Muscle of back (tissue), 11 donors: ENCODE measurements around the gene YOD1. TPM values are rescaled to one million over a fixed set of nuclear protein-coding genes. Genes with fewer than 3 reads are reported as not detected.
"Not testable (repeated sequence)": the region's sequence is repeated elsewhere in the genome, so short reads cannot be mapped to it uniquely, and the experiment has no call there.

Source experiments
- DNase-seq, 3 donors: peaks; one replicate each; pipeline versions ENCODE4 v3.0.0 to v3.0.0-alpha.2; 2013
- polyA plus RNA-seq, 10 donors: library from polyadenylated mRNA; unstranded; fragments of 120-200 nt; gene quantifications; one replicate each; pipeline ENCODE4 v1.2.1, GENCODE V29; 2013; ENCODE audit not compliant: insufficient read length in 10 of 10

The YOD1 gene
- polyA plus RNA-seq, 10 donors = 6.0 to 8.9 (median 7.0) TPM

DNA sequence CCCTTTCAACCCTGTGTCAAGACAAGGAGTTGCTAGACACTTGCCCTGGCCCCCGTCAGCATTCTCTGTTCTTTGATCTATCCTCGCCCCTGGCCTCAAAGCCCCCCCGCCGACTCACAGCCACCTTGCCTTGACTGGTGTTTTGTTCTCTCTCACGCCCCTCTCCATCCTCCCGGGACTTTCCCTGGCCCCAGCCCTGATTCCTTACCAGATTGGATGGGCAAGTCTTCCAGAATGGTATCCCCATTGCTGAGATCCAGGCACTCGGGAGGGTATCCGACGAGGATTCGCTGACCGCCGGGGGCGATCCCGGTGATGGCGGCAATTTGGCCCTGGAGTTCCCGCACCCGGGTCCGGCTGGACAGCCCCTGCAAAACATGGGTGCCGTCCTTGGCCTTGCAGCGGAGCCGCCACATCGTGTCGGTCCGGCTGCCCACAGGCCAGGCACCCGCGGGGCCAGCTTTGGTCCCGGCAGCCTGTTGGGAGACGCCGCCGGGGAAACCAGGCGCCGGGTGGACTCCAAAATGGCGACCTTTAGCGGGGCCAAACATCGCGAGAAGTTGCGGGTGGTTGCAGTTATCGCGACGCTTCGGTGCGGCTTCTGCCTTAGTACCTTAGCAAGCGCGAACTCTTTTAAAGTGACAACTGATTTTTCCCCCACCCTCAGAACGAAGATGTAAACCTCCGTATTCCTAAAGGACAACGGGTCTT is 373 bp downstream of the YOD1 start:
- peak; percentile 90 to 97 (median 95) for DNase-seq

DNA sequence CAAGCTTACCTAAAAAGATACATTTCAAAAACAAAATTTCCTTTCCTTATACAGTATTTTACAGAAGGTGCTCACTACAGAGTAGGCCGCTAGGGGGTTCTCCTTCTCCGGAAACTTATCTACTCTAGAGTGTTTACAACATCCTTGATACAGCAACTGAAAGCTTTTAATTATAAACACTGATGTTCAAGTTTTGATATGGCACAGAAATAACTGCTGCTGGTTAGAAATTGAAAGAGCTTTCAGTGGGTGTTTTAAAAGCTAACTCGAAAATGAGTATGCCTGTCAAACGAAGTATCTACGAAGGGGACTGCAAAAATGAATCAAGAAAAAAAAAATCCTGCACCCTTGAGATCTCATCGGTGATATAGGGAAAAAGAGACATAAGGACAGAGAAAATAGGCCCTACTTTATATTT is 1.0 kb downstream of the YOD1 start:
- peak; percentile 39 to 72 (median 49) for DNase-seq

DNA sequence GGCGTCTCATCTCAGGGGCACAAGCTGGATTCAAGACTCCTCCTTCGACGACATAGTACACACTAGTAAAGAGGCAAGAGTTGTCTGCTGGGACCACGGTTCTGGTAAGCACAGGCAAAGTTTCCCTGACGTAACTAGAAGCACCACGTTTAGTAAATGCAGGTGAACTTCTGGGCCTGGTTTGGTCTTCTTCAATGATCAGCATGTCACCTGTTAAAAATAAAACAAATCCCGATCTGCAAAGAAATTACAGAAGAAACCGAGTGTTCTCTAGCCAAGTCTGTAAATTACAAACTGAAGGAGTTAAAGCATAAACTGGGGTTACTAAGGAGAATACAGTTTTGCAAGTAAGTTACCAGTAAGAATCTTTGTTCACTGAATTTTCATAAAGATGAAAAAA is 1.5 kb downstream of the YOD1 start:
- DNase-seq = no peak

DNA sequence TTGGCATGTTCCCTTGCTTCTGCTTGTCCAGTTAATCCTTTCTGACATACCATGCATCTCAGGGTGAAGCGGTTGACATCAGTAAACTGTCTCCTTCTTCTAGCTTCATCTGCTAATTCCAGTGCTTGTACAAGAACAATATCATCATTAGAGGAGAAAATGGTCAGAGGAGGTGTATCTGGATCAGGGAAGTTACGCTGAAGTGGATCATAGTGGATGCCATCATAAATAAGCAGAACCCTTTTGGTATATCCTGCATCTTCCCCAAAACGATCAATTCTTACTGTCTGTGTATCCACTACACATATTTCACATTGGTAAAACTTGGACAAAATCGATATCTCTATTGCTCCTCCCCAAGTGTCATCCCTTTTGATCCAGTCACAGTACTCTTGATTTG is 2.0 kb downstream of the YOD1 start:
- DNase-seq = no peak

DNA sequence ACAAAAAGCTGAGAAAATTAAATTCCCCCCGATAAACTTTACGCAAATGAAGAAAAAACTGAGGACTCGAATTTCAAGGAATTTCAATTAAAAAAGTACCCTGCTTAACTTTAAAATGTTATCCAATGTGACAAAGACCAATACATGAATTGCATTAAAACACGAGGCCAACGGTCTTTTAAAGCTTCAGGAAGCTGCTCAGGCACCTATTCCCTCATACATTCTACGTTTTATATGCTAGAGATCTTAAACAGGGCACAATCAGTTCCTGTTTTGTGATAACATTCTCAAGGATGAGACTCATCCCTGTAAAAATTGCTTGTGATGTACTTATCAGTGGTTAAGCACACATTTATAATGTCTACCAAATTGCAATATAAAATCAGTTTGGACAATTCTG is 3.0 kb downstream of the YOD1 start:
- DNase-seq = no peak

DNA sequence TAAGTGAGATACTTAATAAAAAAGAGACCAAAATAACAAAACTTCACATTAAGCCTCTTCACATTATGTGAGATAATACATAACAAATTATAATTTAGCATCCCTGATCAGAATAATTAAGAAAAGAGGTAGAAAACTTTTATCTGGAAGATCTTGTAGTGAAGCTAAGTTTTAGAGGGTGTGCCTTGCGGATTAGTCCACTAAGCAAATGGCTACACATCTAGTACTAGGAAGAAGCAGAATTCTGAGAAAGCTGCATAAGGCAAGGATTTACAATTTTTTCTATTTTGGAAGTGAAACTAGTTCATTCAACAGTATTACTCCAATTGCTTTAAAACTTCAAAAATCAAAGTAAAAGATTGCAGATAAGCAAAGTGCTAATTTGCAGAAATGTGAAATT is 3.5 kb downstream of the YOD1 start:
- DNase-seq = no peak

DNA sequence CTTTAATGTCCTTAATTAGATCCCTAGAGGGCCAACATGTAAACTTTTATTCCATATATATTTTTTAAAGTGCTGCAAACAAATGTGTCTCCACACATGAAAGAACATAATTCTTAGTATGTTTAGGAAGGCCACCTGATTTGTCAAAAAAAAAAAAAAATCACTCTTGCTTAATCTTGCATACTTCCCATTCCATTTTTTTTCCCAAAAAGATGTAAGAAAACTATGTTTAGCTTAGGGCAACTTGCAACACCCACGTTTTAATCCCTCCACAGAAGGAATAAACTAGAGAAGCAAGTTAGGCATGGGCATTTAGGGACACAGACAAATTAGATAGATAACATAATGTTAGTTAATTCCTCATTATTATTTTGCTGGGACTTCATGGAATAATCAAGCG is 5.6 kb downstream of the YOD1 start:
- DNase-seq = no peak

DNA sequence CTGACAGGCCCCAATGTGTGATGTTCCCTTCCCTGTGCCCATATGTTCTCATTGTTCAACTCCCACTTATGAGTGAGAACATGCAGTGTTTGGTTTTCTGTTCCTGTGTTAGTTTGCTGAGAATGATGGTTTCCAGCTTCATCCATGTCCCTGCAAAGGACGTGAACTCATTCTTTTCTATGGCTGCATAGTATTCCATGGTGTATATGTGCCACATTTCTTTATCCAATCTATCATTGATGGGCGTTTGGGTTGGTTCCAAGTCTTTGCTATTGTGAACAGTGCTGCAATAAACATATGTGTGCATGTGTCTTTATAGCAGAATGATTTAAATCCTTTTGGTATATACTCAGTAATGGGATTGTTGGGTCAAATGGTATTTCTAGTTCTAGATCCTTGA is 9.6 kb downstream of the YOD1 start:
- not testable (repeated sequence) for DNase-seq

DNA sequence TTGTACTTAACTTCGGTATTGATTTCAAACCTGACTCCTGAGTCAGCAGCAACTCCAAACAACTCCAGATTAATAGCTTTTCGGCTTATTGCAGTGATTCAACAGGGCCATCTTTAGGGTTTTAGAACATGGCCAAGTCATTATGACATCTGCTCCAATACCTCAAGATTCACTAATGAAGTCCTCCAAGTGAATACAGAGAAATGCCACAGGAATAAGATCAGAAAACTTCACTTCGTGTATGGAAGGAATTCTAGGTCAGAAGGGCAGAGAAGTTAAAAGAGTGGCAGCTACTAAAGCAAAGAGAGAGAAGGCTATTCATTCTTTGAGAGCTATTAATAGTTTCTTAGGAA is 10.9 kb downstream of the YOD1 start:
- no peak for DNase-seq

DNA sequence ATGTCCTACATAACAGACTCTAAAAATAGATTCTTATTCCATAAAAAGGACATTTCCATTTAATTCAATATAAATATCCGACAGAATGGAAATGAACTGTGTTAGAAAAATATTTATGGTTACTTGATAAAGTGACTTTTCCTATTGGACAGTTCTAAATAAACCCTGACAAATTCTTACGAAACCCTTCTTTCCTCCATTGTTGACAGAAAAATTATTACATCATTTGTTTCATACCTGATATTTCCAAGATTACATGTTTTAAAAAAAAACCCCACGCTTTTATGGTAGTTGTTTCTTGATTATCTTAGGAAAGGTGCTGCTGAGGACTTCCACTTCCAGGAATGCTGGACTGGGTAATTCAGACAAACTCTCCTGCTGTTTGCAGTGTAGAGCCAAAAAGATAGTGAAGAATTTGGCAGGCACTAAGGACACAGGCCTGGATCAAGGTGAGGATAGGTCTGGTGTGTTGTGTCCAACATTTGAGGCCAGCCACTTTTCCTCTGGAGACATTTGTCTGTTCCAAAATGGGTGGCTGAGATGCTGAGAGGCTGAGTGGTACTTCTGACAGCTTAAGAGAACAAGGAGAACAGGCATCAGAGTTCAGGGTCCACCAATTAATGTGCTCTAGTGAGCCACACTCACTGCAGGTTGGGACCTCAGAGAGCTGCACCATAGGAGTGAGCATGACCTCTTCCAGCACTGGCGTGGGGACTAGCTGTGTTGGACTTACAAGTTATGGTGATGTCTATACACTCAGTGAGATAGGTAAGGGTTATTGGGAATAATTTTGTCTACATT is 11.4 kb downstream of the YOD1 start:
- DNase-seq = no peak

DNA sequence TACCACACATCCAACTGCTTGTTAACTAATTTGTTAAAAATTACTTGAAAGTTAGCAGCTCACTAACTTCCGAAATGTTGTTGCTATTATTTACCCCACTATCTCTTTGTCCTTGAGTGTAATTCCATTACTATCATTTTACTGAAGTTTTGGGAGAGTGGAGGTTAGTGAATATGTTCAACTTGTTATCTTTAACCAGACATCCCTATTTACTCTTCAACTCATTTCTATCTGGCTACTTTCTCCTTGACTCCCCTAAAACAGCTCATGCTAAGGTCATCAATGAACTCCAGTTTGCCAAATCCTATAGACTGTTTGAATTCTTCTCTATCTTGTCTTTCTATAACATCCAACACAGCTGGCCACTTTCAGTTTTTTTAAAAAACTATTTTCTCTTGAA is 14.1 kb downstream of the YOD1 start:
- no peak for DNase-seq

DNA sequence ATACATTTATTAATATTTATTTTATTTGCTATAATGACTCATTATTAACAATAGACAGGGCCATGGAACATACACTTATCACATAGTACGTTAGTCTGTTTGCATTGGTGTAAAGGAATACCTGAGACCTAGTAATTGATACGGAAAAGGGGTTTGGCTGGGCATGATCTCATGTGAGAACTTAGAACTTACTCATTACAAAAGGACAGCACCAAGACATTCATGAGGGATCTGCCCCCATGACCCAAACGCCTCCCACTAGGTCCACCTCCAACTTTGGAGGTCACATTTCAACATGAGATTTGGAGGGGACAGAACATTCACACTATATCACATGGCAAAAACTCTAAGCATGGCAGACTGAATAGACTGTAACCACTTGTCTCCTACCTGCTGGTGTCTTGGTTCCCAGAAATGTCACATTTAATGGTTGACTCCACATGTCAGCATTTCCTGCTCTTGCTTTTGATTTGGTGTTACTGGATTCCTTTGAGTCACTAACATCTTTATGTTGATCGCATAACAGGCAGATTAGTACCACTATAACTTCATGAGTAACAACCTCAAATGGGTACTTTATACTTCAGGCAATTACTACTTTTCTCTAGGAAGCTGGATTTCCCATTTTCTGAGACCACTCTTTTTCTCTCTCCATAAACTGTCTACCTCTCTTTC is 15.0 kb downstream of the YOD1 start:
- DNase-seq = no peak

DNA sequence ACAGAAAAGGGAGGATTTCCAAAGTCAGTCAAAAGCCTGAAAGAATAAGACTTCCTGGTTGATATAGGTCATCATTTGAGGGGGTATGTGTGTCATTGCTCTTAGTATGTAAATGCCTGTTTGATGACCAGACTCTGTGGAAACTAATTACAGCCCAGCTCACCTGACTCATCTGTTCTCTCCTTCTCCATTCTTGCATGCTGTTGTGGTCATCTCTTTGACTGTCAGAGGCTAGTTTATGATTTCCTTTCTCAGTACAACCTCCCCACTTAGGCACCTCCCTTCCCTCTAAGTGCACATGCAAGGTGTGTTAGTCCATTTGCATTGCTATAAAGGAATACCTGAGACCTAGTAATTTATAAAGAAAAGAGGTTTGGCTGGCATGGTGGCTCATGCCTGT is 16.0 kb downstream of the YOD1 start:
- no peak for DNase-seq

DNA sequence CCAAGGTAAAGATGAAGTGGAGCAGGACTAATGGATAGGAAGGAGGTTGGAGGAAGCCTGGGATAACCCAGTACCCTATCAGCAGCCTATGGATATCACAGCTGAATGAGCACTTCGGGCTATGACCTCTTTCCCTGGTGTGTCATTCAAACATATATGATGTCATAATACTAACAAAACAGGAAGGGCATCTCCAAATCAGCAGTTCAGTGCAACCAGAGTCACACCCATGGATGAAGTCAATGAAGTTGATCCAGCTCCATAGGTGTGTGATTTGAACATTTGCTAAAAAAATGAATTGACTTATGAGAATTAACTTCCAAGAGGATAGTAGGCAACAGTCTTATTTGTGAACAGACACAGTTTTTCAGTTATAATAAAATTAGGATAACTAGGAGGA is 16.8 kb downstream of the YOD1 start:
- no peak for DNase-seq

DNA sequence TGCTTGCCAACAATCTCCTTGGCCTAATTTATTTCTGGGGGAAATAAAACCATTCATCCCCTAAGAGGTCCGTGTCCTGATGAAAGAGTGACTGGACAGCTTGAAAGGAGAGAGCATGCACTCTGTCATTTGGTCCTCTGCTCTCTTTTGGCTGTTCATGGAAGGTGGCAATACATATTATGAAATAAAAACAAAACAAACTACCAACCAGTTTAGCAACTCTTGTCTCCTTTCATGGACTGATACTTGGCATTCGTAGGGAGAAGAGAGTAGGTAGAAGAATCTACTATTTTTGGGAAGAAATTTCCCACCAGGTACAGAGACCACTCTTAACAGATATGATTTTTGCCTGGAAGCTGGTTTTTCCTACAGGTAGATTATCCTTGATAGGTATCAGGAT is 17.7 kb downstream of the YOD1 start:
- DNase-seq = no peak

DNA sequence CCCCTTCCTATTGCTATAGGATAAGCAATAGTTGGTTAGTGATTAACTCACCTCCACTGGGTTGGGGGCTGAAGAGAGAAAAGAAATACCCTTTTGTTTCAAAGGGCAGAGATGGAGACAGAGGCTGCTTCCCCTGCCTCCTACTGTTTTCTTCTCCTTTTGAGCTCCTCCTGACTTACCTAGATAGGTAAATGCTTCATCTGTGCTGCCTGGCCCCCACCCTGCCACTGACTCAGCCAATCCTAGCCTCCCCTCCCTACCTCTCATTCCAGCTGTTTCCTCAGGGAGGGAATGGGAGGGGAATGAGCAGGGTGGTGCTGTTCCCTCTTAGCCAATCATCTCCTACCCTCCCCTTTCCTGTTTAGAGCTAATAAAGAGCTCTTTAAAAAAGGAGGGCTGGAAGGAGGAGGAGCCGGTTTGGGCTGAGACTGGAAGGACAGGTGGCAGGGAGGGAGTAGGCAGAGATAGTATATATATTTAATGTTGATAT is 18.4 kb downstream of the YOD1 start, which contains the start of gene C1orf116:
Gene C1orf116 (minus strand): TSS at position 229 of the 490 bp plus-strand sequence. CDS start 5,158 bp downstream, outside the sequence.
- no peak for DNase-seq

DNA sequence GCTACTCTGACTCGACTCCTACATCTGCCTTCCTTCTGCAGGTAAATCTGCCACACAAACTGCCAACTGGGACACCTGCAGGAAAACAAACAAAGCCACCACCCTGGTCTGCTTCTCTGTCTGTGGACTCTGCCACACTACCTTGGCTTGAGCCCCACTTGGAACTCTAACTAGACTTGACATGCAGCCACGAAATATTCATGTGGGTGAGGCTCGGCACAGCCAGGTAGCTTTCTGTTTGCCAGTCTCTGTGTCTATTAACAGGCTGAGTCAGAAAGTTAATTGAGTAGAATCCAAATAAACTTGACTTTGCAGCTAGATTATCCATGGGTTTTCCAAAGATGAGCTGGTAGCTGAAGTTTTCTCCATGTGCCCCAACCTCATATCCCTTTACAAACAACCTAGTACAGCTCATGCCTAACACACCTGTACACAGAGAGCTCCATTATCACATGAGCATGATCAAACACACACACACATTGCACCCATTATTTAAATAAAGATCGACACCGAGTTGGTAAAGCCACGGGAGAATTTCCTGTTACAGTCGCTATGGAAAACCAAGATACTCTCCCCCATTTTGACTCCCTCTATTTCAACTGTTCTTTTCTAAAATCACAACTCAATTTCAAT is 19.3 kb downstream of the YOD1 start:
- DNase-seq = no peak

DNA sequence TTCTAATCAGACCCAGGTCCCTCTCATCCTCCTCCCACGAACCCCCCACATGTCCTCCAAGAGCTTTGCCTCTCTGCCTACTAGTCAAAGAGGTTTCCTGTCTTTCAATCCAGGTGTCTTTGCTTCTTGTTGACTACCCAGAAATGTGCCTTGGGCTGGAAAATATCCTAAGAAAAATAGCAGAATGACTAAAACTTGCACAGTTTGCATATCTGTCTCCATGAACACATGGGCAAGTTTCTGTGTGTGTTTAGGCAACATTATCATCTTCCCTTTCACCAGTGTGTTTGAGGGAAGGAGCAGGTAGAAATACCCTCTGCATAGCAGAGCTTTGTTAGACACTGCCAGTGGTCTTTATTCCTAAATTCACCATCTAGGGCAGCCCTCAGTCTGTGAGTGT is 20.0 kb downstream of the YOD1 start:
- DNase-seq = no peak

DNA sequence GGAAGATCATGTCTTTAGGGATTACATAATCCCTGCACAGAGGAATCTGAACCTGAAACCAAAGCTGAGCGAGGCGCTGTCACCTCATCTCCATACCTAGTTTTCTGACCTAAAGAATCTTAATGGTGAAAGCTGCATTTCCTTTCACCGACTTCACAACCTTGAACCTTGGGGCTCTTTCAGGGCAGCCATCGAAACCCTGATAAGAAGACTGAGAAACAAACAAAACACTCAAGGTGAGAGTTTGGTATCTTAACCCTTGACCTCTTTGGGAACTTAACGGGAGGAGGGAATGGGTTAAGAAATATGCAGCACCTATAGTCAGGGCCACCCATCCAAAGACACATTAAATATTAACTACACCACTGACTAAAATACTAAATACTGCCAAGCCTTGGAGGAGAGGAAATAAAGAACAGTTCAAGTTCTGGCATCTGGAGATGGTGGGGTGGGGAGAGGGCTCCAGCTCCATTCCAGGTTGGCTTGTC is 20.4 kb downstream of the YOD1 start:
- no peak for DNase-seq

DNA sequence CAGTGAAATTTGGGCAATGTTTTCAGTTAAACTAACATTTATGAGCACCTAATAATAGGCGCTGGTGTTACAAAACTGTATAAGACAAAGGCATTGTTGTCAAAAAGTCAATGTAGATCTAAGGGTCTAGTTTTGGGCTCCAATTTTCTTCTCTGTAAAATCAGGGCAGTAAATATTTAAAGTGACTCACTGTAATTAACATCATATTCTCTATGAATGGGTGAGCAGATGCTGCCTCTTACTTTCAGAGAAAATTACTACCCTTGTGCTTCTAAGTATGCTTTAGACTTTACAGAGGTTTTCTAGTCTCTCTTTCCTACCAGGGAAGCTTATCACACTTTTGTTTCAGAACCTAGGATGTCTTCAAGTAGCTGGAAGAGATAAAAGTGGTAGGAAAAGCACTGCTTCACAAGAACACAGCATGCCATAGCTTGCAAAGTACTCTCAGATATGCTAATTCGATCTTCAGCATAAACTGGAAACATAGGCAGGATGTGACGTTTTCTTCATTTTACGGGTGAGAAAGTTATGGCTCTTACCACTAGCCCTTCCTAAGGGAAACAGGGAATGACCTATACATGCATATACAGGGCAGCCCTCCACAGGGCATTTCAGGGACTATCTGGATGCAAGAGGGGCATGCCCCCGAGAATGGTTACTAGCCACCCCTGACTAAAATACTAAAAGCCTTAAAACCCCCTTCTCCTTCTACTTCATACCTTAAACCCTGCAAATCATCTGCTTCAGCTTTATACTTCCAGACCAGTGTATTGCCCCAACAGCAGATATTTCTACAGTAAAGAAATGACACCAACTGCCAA is 21.1 kb downstream of the YOD1 start:
- no peak for DNase-seq
